ENCODE results near the gene KCTD3.

- TF ChIP-seq POLR2AphosphoS5 (IDR thresholded peaks at IDR 0.05) (no peak), CTCF (IDR thresholded peaks at IDR 0.05) (no peak)
Measured at GRCh38 chr1:215645182-215645581, 78.1 kb downstream of the KCTD3 start.
